K562 (cell line): ENCODE results near the gene ABCG2. TPM values are rescaled to one million over a fixed set of nuclear protein-coding genes. Genes with fewer than 3 reads are reported as not detected.
A peak's percentile ranks its signal among the peaks of the same experiment; 100 is the strongest.

ENCODE experiments used
- ATAC-seq: fragments of 200-7000 bp; cut with Tn5 transposase; 3 replicates; pipeline ENCODE4 v1.9.1; 2020; ENCODE audit warnings: moderate library complexity
- BruUV-seq: library from RNA; stranded (reverse); fragments of 400-500 nt; replicated peaks from 2 replicates; lab custom pipeline; 2021; lab: Mats Ljungman, UMichigan
- CTCF ChIA-PET: fragments of 300-600 bp; formaldehyde crosslinking; extraction: SDS; loops from one replicate; lab custom pipeline; 2021; ENCODE audit warnings: low intra/inter-chr PET ratio; lab: Yijun Ruan, JAX
- POLR2A ChIA-PET: fragments of 300-600, 350-650 bp; sonication (Branson Sonifier 250); formaldehyde crosslinking; extraction: SDS; loops from one replicate; lab custom pipeline; 2021; ENCODE audit warnings: antibody characterized with exemption, inconsistent platforms; lab: Yijun Ruan, JAX
- DNase-seq, 4 experiments: peaks; one replicate each; pipeline versions ENCODE4 v3.0.0 to v3.0.0-alpha.2; 2011 to 2018; ENCODE audit warnings: low spot score in 3 of 4, mixed read lengths in 3 of 4; ENCODE audit errors: extremely low read depth in 1 of 4
- FAIRE-seq: peaks from 2 replicates; lab custom pipeline; 2011; peaks lifted over from hg19 to GRCh38; lab: Jason Lieb, UNC
- H2AFZ ChIP-seq: 2 replicates; pipeline ENCODE4 v1.6.0; 2011; ENCODE audit warnings: low read depth, low read length, control low read depth, inconsistent platforms
- H3K27ac ChIP-seq: fragments of 200-600 bp; 3 replicates; pipeline ENCODE4 v1.8.0; 2011; ENCODE audit warnings: low read depth, mild to moderate bottlenecking, control low read depth, inconsistent platforms, low read length, moderate library complexity, mixed read lengths; ENCODE audit errors: extremely low read depth
- H3K27me3 ChIP-seq, 2 experiments: fragments of 300-600 bp in 1 of 2; 2 replicates in 1 of 2; 3 replicates in 1 of 2; pipeline versions ENCODE4 v1.6.0 to v1.8.0; 2011; ENCODE audit warnings: inconsistent platforms in 2 of 2, low read length in 2 of 2, mild to moderate bottlenecking in 1 of 2, mixed read lengths in 1 of 2, moderate library complexity in 1 of 2; ENCODE audit not compliant: control insufficient read depth in 2 of 2, insufficient read depth in 2 of 2
- H3K36me3 ChIP-seq: fragments of 300-600 bp; 3 replicates; pipeline ENCODE4 v1.8.0; 2011; ENCODE audit warnings: mild to moderate bottlenecking, low read length, inconsistent platforms; ENCODE audit not compliant: control insufficient read depth, insufficient read depth
- H3K4me1 ChIP-seq, 2 experiments: fragments of 200-600 bp in 1 of 2; replicated peaks in 1 of 2; 2 replicates in 1 of 2; 3 replicates in 1 of 2; pipeline versions ENCODE4 v1.5.1 to v1.8.0; 2011; ENCODE audit warnings: inconsistent platforms in 2 of 2, low read length in 2 of 2, mild to moderate bottlenecking in 1 of 2, mixed read lengths in 1 of 2, moderate library complexity in 1 of 2; ENCODE audit not compliant: control insufficient read depth in 2 of 2, insufficient read depth in 2 of 2
- H3K4me2 ChIP-seq: 2 replicates; pipeline ENCODE4 v1.6.1; 2011; ENCODE audit warnings: low read length, control low read depth, inconsistent platforms, mixed read lengths; ENCODE audit not compliant: insufficient read depth
- H3K4me3 ChIP-seq: fragments of 200-600 bp; sonication (generic), shearing (Covaris generic); 2 replicates; pipeline ENCODE4 v1.5.1; 2016; ENCODE audit warnings: control low read depth, inconsistent platforms
- H3K79me2 ChIP-seq: fragments of 200-600 bp; 3 replicates; pipeline ENCODE4 v1.8.0; 2011; ENCODE audit warnings: low read length, inconsistent platforms; ENCODE audit not compliant: control insufficient read depth, insufficient read depth
- H3K9ac ChIP-seq, 2 experiments: 2 replicates each; pipeline versions ENCODE4 v1.6.0 to v1.6.1; 2011; ENCODE audit warnings: low read depth in 2 of 2, low read length in 2 of 2, control low read depth in 1 of 2, inconsistent platforms in 1 of 2, mild to moderate bottlenecking in 1 of 2, mixed read lengths in 1 of 2; ENCODE audit not compliant: insufficient read depth in 1 of 2
- H3K9me1 ChIP-seq: one replicate; pipeline ENCODE4 v1.6.0; 2011; ENCODE audit warnings: inconsistent platforms, mild to moderate bottlenecking, low read length, moderate library complexity; ENCODE audit not compliant: control insufficient read depth, insufficient read depth
- H3K9me3 ChIP-seq: replicated peaks from 2 replicates; pipeline ENCODE4 v1.5.1; 2011; ENCODE audit warnings: low read depth, low read length, inconsistent platforms; ENCODE audit not compliant: control insufficient read depth, insufficient read depth
- H4K20me1 ChIP-seq: replicated peaks from 2 replicates; pipeline ENCODE4 v1.6.1; 2011; ENCODE audit warnings: low read length, inconsistent platforms, mixed read lengths; ENCODE audit not compliant: control insufficient read depth, insufficient read depth
- CBX8 ChIP-seq: fragments of 200-600 bp; sonication (generic); IDR thresholded peaks from 2 replicates; pipeline ENCODE4 v1.6.1; 2012; ENCODE audit warnings: borderline replicate concordance, mixed run types, low read depth, mild to moderate bottlenecking, moderate library complexity, mixed read lengths, low read length, control low read depth, inconsistent platforms; ENCODE audit not compliant: poor library complexity, severe bottlenecking; ENCODE audit errors: extremely low read depth
- CREBBP ChIP-seq: IDR thresholded peaks from one replicate; pipeline ENCODE4 v1.6.1; 2012; ENCODE audit warnings: low read depth, mild to moderate bottlenecking, control low read depth, inconsistent platforms, low read length
- FOXP1 ChIP-seq: sonication (generic); formaldehyde crosslinking; IDR thresholded peaks from 2 replicates; pipeline ENCODE4 v1.8.0; 2022; ENCODE audit warnings: mild to moderate bottlenecking, missing genetic modification reagents
- KDM2B ChIP-seq: fragments of 250-450 bp; sonication (Bioruptor Pico); IDR thresholded peaks from 2 replicates; pipeline ENCODE4 v1.8.0; 2021; ENCODE audit warnings: mild to moderate bottlenecking, moderate library complexity
- MTA3 ChIP-seq: fragments of 450-650 bp; formaldehyde crosslinking; IDR thresholded peaks from 2 replicates; pipeline ENCODE4 v1.6.1; 2017; ENCODE audit warnings: mild to moderate bottlenecking, borderline replicate concordance
- NBN ChIP-seq: fragments of 450-650 bp; IDR thresholded peaks from 2 replicates; pipeline ENCODE4 v1.6.1; 2016; ENCODE audit warnings: low read depth, mild to moderate bottlenecking
- ZFP36 ChIP-seq: fragments of 150-350 bp; IDR thresholded peaks from 2 replicates; pipeline ENCODE4 v1.6.1; 2018; ENCODE audit warnings: low read length, low read depth; ENCODE audit not compliant: partially characterized antibody
- ZNF197 ChIP-seq: fragments of 200-800 bp; sonication (Bioruptor generic); IDR thresholded peaks from 2 replicates; pipeline ENCODE4 v1.6.1; 2016; ENCODE audit warnings: low read depth, missing genetic modification characterization, missing compliant biosample characterization
- ZNF263 ChIP-seq: sonication (generic); formaldehyde crosslinking; IDR thresholded peaks from 2 replicates; pipeline ENCODE4 v1.8.0; 2022; ENCODE audit warnings: mild to moderate bottlenecking, missing genetic modification reagents, borderline replicate concordance
- ZNF830 ChIP-seq: fragments of 250-450 bp; sonication (Bioruptor Pico); IDR thresholded peaks from 2 replicates; pipeline ENCODE4 v1.5.0; 2021; ENCODE audit warnings: mild to moderate bottlenecking
- WGBS: fragments of 100-300 bp; shearing (Covaris generic); methylation state at CpG from one replicate; pipeline ENCODE4 v1.1.6; 2016; ENCODE audit warnings: low coverage, mixed read lengths; ENCODE audit not compliant: insufficient coverage; ENCODE audit errors: missing lambda C conversion rate; 5-methylcytosine and 5-hydroxymethylcytosine counted together
- in situ Hi-C: fragments of 300-500 bp; cut with MboI; formaldehyde crosslinking; loops from 4 replicates; pipeline ENCODE4 v1.15.0; 2018; ENCODE audit warnings: inconsistent platforms, mixed read lengths
- intact Hi-C: fragments of 100-400 bp; cut with micrococcal nuclease; formaldehyde crosslinking; loops from 2 replicates; pipeline ENCODE4 v1.14.2; 2022
- polyA plus RNA-seq, 8 experiments: library from polyadenylated mRNA; depleted of rRNA in 4 of 8; stranded (reverse) in 5 of 8; unstranded in 3 of 8; fragments of >200 nt; fragmentation: Nextera tagmentation in 2 of 8; fragmentation: Illumina TruSeq in 1 of 8; extraction: Ambion mirVana in 2 of 8; extraction: Trizol in 1 of 8; gene quantifications; 2 replicates each; pipeline versions ENCODE4 v1.2.1 to v1.2.3, GENCODE V29; 2011 to 2014; ENCODE audit warnings: inconsistent platforms in 1 of 8, missing spikeins in 1 of 8
- total RNA-seq, 7 experiments: library from RNA; depleted of rRNA in 6 of 7; stranded (reverse); fragments of >200 nt in 6 of 7; fragmentation: Illumina TruSeq in 2 of 7; extraction: Trizol in 2 of 7; gene quantifications; 2 replicates each; pipeline versions ENCODE4 v1.2.1 to v1.2.3, GENCODE V29; 2011 to 2021; ENCODE audit warnings: low replicate concordance in 1 of 7
- TF ChIP-seq, protein P1 (sequence below): sonication (generic); formaldehyde crosslinking; IDR thresholded peaks from 2 replicates; pipeline ENCODE4 v1.8.0; 2022; ENCODE audit warnings: mild to moderate bottlenecking, low read depth, missing genetic modification reagents
- TF ChIP-seq, protein P2 (sequence below), 2 experiments: fragments of 250-450 bp in 1 of 2; fragments of 450-650 bp in 1 of 2; sonication (Bioruptor Pico) in 1 of 2; IDR thresholded peaks; 2 replicates each; pipeline versions ENCODE4 v1.6.1 to v1.8.0; 2016 to 2021; ENCODE audit warnings: mild to moderate bottlenecking in 2 of 2, moderate library complexity in 2 of 2, missing compliant biosample characterization in 1 of 2, missing genetic modification characterization in 1 of 2
- TF ChIP-seq, protein P3 (sequence below): fragments of 250-450 bp; sonication (Bioruptor Pico); IDR thresholded peaks from 2 replicates; pipeline ENCODE4 v1.4.0; 2020

The ABCG2 gene
- total and polyA plus RNA-seq, 9 of the 15 experiments (the other 6 are each of a cell fraction or from before 2014, with no cell fraction given), result 0.01 to 0.36 (median 0.11) TPM; not detected in 4

DNA sequence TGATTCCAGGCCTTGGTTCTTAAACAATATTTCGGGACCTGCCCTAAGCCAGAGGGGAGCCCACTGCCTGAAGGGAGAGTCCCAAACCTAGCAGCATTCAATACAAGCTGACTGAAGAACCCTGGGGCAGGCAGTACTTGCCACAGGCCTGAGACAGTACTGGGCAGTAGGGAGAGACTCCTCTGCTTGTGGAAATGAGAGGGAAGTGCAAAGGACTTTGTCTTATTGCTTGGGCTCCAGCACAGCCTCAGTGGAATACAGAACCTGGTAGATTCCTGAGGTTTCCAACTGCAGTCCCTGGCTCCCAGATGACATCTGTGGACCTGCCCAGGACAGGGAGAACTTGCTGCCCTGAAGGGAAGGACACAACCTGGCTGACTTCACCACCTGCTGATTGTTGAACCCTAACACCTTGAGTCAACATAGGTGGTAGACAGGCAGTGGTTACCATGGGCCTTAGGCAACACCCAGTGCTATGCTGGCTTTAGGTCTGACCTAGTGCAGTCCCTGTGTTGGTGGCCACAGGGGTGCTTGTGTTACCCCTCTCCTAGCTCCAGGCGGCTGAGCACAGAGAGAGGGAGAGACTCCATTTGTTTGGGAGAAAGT lies 20.3 kb upstream of the ABCG2 start:
- Histone ChIP-seq H3K27me3 (no peaks in the 10 kb centered on the region), H3K27ac (no peak overlapping the region), H3K9me1 (no peaks in the 10 kb centered on the region), H3K9ac (no peak overlapping the region; a peak in 1 of 4 replicates), H2AFZ (peak overlapping the region; percentile 44; the same call in 1 of the 2 replicates), H3K4me3 (no peak overlapping the region), H3K9me3 (no peaks in the 10 kb centered on the region), H3K79me2 (no peaks in the 10 kb centered on the region), H3K4me2 (no peak overlapping the region; the same call in 1 of the 2 replicates), H3K36me3 (no peaks in the 10 kb centered on the region), H4K20me1 (no peaks in the 10 kb centered on the region), H3K4me1 (peaks cover 0 to 5% of the 10 kb centered on the region in 2 experiments; a peak in 2 of 5 replicates)
- WGBS, result 0% methylated on average over 2 of the region's 2 CpGs
- ChIA-PET POLR2A (no interaction called here), CTCF (no interaction called here)
- ATAC-seq (no peak; the same call in 2 of the 3 replicates), DNase-seq (no peak), FAIRE-seq (no peak)
- intact Hi-C loops, result no loop called here
- in situ Hi-C loops, result no loop called here
- BruUV-seq, result no TSS peak
- TF ChIP-seq CREBBP (no peak), ZNF197 (CRISPR knock-in tag) (no peak), NBN (no peak), ZFP36 (no peak), ZNF263 (CRISPR knock-in tag) (no peak), MTA3 (no peak), KDM2B (CRISPR knock-in tag) (no peak), CBX8 (no peak), ZNF830 (CRISPR knock-in tag) (no peak), FOXP1 (no peak)
- TF ChIP-seq, protein P1, sequence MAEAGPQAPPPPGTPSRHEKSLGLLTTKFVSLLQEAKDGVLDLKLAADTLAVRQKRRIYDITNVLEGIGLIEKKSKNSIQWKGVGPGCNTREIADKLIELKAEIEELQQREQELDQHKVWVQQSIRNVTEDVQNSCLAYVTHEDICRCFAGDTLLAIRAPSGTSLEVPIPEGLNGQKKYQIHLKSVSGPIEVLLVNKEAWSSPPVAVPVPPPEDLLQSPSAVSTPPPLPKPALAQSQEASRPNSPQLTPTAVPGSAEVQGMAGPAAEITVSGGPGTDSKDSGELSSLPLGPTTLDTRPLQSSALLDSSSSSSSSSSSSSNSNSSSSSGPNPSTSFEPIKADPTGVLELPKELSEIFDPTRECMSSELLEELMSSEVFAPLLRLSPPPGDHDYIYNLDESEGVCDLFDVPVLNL (CRISPR knock-in tag), result no peak
- TF ChIP-seq, protein P2, sequence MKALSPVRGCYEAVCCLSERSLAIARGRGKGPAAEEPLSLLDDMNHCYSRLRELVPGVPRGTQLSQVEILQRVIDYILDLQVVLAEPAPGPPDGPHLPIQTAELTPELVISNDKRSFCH (CRISPR knock-in tag; IDR thresholded peaks at IDR 0.05), result no peak
- TF ChIP-seq, protein P2 (tag; IDR thresholded peaks at IDR 0.05), result no peak
- TF ChIP-seq, protein P3, sequence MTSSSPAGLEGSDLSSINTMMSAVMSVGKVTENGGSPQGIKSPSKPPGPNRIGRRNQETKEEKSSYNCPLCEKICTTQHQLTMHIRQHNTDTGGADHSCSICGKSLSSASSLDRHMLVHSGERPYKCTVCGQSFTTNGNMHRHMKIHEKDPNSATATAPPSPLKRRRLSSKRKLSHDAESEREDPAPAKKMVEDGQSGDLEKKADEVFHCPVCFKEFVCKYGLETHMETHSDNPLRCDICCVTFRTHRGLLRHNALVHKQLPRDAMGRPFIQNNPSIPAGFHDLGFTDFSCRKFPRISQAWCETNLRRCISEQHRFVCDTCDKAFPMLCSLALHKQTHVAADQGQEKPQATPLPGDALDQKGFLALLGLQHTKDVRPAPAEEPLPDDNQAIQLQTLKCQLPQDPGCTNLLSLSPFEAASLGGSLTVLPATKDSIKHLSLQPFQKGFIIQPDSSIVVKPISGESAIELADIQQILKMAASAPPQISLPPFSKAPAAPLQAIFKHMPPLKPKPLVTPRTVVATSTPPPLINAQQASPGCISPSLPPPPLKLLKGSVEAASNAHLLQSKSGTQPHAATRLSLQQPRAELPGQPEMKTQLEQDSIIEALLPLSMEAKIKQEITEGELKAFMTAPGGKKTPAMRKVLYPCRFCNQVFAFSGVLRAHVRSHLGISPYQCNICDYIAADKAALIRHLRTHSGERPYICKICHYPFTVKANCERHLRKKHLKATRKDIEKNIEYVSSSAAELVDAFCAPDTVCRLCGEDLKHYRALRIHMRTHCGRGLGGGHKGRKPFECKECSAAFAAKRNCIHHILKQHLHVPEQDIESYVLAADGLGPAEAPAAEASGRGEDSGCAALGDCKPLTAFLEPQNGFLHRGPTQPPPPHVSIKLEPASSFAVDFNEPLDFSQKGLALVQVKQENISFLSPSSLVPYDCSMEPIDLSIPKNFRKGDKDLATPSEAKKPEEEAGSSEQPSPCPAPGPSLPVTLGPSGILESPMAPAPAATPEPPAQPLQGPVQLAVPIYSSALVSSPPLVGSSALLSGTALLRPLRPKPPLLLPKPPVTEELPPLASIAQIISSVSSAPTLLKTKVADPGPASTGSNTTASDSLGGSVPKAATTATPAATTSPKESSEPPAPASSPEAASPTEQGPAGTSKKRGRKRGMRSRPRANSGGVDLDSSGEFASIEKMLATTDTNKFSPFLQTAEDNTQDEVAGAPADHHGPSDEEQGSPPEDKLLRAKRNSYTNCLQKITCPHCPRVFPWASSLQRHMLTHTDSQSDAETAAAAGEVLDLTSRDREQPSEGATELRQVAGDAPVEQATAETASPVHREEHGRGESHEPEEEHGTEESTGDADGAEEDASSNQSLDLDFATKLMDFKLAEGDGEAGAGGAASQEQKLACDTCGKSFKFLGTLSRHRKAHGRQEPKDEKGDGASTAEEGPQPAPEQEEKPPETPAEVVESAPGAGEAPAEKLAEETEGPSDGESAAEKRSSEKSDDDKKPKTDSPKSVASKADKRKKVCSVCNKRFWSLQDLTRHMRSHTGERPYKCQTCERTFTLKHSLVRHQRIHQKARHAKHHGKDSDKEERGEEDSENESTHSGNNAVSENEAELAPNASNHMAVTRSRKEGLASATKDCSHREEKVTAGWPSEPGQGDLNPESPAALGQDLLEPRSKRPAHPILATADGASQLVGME, result no peak
